Activated CD4-positive, alpha-beta T cell treated with anti-CD3 and anti-CD28 coated beads for 48 hours (primary cell): Measurements from ENCODE around the gene ZNF678.

Source experiments
- DNase-seq: peaks from one replicate; pipeline ENCODE4 v3.0.0-alpha.2; 2020

ZNF678 gene

DNA sequence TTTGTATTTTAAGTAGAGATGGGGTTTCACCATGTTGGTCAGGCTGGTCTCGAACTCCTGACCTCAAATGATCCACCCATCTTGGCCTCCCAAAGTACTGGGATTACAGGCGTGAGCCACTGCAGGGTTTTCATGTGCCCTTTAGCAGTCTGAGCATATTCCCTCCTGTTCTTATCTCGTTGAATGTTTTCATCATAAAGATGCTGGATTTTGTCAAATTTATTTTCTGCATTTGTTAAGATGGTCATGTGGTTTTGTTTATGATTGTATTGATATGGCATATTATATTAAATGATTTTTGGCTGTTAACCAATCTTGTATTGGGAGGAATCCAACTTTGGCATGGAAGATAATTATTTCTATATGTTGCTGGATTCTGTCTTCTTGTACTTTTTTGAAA lies 163.0 kb downstream of the ZNF678 start:
- DNase-seq: no peak
